Loucy (cell line): ENCODE data around the gene CACNA1C.

Source experiments
- CTCF ChIP-seq: fragments of 200-600 bp; sonication (generic); conservative IDR thresholded peaks from 2 replicates; pipeline ENCODE4 v1.5.1; 2014; ENCODE audit warnings: mild to moderate bottlenecking, antibody characterized with exemption, low read length
- EZH2phosphoT487 ChIP-seq: fragments of 200-600 bp; IDR thresholded peaks from 2 replicates; pipeline ENCODE4 v1.6.1; 2018; ENCODE audit warnings: antibody characterized with exemption, mild to moderate bottlenecking, moderate library complexity, borderline replicate concordance

GRCh38 chr12:2070440-2071045, 17.8 kb downstream of the CACNA1C start:
- TF ChIP-seq CTCF (no peak), EZH2phosphoT487 (no peak)
